Measurements from ENCODE around the gene AHRR. TPM values are rescaled to one million over a fixed set of nuclear protein-coding genes. Genes with fewer than 3 reads are reported as not detected.

Gene AHRR
- total and polyA plus RNA-seq, 10 of the 15 experiments (the other 5 are each of a cell fraction or from before 2014, with no cell fraction given) = 0.90 to 35.2 (median 19.2) TPM

GRCh38 chr5:442335-443238 is 121.1 kb downstream of the AHRR start, which contains the start of gene EXOC3 (continued):
- TF ChIP-seq GABPA (IDR thresholded peaks at IDR 0.05; ENCODE audit: low read depth) (peak; percentile 90), CREM (IDR thresholded peaks at IDR 0.05; ENCODE audit: low read depth) (0 out of 2 replicates have a peak, but pooled peaks have one; percentile 18), MYC (IDR thresholded peaks at IDR 0.05; ENCODE audit: insufficient read depth, insufficient read length, insufficient replicate concordance, low read length, severe bottlenecking) (no peak), PAX8 (IDR thresholded peaks at IDR 0.05) (no peak), LARP7 (IDR thresholded peaks at IDR 0.05) (peak; percentile 35), ASH2L (IDR thresholded peaks at IDR 0.05; ENCODE audit: borderline replicate concordance, low read depth) (0 out of 2 replicates have a peak, but pooled peaks have one; percentile 42), SP1 (IDR thresholded peaks at IDR 0.05; ENCODE audit: low read depth, low read length) (no peak), EP300 (IDR thresholded peaks at IDR 0.05; ENCODE audit: borderline replicate concordance in 1 of 2, control insufficient read depth in 1 of 2, low read depth in 2 of 2, low read length in 2 of 2) (no peak), STAT3 (IDR thresholded peaks at IDR 0.05; ENCODE audit: low read depth, low read length) (no peak), FOXK2 (IDR thresholded peaks at IDR 0.05) (no peak; the same call in 1 of the 2 replicates), E2F4 (IDR thresholded peaks at IDR 0.05; ENCODE audit: low read depth, low read length) (no peak), EZH2 (IDR thresholded peaks at IDR 0.05; ENCODE audit: borderline replicate concordance, control insufficient read depth, low read depth, low read length) (no peak), PAX5 (IDR thresholded peaks at IDR 0.05; ENCODE audit: borderline replicate concordance, low read depth, low read length) (no peak), TCF12 (IDR thresholded peaks at IDR 0.05; ENCODE audit: low read depth, low read length) (0 out of 2 replicates have a peak, but pooled peaks have one; percentile 30), ZZZ3 (IDR thresholded peaks at IDR 0.05; ENCODE audit: control insufficient read depth, insufficient read length, low read depth) (no peak), FOXM1 (IDR thresholded peaks at IDR 0.05; ENCODE audit: low read depth, low read length) (no peak), SPI1 (IDR thresholded peaks at IDR 0.05; ENCODE audit: borderline replicate concordance, insufficient read depth, low read depth, low read length) (peak; percentile 52; the same call in 1 of the 2 replicates), KAT2A (conservative IDR thresholded peaks at IDR 0.05; ENCODE audit: control insufficient read depth, low read depth, low read length) (no peak), MTA3 (IDR thresholded peaks at IDR 0.05; ENCODE audit: borderline replicate concordance, low read length) (no peak)
- TF ChIP-seq, protein P1, sequence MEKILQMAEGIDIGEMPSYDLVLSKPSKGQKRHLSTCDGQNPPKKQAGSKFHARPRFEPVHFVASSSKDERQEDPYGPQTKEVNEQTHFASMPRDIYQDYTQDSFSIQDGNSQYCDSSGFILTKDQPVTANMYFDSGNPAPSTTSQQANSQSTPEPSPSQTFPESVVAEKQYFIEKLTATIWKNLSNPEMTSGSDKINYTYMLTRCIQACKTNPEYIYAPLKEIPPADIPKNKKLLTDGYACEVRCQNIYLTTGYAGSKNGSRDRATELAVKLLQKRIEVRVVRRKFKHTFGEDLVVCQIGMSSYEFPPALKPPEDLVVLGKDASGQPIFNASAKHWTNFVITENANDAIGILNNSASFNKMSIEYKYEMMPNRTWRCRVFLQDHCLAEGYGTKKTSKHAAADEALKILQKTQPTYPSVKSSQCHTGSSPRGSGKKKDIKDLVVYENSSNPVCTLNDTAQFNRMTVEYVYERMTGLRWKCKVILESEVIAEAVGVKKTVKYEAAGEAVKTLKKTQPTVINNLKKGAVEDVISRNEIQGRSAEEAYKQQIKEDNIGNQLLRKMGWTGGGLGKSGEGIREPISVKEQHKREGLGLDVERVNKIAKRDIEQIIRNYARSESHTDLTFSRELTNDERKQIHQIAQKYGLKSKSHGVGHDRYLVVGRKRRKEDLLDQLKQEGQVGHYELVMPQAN (conservative IDR thresholded peaks at IDR 0.05) = peak; percentile 86
- TF ChIP-seq, protein P2, sequence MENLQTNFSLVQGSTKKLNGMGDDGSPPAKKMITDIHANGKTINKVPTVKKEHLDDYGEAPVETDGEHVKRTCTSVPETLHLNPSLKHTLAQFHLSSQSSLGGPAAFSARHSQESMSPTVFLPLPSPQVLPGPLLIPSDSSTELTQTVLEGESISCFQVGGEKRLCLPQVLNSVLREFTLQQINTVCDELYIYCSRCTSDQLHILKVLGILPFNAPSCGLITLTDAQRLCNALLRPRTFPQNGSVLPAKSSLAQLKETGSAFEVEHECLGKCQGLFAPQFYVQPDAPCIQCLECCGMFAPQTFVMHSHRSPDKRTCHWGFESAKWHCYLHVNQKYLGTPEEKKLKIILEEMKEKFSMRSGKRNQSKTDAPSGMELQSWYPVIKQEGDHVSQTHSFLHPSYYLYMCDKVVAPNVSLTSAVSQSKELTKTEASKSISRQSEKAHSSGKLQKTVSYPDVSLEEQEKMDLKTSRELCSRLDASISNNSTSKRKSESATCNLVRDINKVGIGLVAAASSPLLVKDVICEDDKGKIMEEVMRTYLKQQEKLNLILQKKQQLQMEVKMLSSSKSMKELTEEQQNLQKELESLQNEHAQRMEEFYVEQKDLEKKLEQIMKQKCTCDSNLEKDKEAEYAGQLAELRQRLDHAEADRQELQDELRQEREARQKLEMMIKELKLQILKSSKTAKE (IDR thresholded peaks at IDR 0.05; ENCODE audit: low read depth, poor library complexity, severe bottlenecking) = no peak
- TF ChIP-seq, protein P3, sequence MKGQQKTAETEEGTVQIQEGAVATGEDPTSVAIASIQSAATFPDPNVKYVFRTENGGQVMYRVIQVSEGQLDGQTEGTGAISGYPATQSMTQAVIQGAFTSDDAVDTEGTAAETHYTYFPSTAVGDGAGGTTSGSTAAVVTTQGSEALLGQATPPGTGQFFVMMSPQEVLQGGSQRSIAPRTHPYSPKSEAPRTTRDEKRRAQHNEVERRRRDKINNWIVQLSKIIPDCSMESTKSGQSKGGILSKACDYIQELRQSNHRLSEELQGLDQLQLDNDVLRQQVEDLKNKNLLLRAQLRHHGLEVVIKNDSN (IDR thresholded peaks at IDR 0.05; ENCODE audit: borderline replicate concordance, extremely low read length, insufficient read depth, low read depth, low read length) = no peak

Measured in GM12878 (cell line).